GM19043 (cell line): ENCODE results near the gene RFT1.

Source experiments
- ATAC-seq: cut with Tn5 transposase; IDR thresholded peaks from one replicate; pipeline ENCODE4 v1.9.1; 2021; ENCODE audit warnings: low read depth; ENCODE audit not compliant: unreplicated experiment

RFT1 gene

GRCh38 chr3:53130179-53131061 lies at the start of gene RFT1:
Gene RFT1, minus strand, starts transcription at chr3:53130435. Its CDS starts 35 bp downstream, at chr3:53130400.
- ATAC-seq = peak; percentile 72

GRCh38 chr3:53179580-53179979 lies 49.3 kb upstream of the RFT1 start:
- ATAC-seq = no peak

GRCh38 chr3:53178246-53178645 lies 48.0 kb upstream of the RFT1 start:
- no peak for ATAC-seq

DNA sequence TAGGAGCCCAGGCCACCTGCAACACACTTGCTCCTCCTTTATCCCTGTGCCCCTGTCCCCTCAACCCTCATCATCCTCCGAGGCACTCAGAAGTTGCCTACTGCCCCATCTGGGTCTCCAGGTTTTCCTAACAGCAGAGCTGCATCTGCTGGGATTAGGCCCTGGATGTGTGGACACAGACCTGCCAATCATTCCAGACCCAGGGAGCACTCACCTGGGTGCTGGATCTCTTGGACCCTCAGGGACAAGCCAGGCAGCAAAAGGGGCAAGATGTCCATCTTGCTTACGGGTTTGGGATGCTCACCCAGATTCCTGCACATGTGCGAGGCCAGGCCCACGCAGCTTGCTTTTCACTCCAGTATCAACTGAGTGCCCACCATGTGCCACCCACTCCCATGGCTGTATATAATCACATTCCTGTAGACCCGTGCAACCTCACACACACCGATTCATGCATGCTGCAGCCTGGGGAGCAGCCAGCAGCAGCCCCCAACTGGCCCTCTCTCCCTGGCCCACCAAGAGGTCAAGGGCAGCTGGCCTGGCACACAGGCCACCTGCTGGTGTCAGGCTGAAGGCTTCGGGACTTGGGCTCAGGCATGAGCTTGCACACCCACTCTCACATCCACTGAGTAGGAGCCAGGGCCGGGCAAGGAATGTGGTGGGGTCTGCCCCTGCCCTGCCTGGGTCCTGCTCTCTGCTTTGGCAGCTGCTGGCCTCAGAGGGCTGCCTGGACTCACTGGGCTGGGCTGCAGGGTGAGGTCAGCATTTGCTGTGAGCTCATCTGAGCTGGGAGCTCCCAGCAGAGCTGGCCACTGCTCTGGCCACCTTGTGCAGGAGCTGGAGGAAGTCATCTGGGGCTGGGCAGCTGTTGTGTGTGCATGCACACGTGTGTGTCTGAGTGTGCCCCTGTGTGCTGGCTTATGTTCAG lies 45.6 kb upstream of the RFT1 start:
- ATAC-seq = no peak

- peak; percentile 54 for ATAC-seq
Observed at GRCh38 chr3:53174346-53175250, 44.4 kb upstream of the RFT1 start.

DNA sequence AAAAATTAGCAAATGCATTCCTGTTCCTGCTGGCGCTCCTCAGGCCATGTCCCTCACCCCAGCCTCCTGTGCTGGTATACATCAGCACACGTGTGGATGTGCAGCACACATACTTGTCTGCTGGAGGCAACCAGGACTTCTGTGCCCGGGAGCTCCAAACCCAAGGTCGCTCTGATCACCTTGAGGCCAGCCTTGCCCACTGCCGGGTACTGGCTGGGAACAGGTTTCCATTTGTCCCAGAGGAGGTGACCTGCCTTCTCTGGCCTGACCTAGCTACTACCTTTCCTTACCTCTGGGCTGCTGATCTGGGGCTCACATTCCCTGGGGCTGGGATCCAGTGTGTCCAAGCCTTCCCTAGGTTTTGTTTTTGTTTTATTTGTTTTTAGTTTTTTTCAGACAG lies 42.9 kb upstream of the RFT1 start:
- no peak for ATAC-seq

DNA sequence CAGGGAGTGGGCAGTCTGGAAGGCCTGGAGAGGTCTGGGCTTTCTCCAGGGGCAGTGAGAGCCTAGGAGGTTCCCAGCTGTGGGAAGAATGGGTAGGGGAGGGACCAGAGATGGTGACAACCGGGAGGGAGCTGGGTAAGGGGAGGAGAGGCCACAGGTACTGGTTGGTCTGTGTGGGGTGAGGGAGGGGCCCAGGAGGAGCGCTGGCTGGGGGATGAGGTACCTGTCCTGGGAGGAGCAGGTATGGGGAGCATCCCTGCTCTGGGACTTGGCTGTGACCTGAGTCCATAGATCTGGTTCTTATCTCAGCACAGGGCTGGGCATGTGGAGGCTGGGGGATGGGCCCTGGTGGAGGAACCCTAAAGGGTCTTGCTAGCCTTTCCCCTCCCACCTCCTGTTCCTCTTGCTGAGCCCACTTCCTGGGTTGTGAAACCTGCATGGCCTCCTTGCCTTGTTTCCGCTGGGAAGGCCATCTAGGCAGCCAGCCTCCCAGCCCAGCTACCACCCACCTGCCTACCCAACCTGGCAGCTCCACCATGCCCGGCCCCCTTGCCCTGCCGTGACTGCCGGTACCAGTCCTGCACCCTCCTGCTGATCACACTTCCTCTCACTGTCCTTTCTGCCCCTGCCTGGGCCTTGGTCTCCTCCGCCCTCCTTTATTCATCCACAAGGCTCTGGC lies 41.7 kb upstream of the RFT1 start:
- ATAC-seq = no peak

DNA sequence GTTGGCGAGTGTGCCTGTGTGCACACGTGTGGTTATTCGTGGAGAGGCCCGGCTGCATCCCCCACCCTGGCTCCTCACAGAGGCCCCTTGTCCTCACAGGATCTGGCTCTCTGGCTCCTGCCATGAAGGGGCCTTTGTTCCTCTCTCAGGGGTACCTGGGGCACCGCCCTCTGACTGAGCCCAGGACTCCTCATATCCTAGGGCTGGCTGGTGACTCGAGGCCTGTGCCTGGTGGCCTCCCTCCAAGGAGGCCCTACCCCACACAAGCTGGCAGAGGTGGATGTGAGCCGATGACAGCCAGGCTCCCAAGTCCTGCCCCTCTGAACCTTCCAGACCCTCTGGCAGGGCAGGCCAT lies 40.8 kb upstream of the RFT1 start:
- no peak for ATAC-seq

DNA sequence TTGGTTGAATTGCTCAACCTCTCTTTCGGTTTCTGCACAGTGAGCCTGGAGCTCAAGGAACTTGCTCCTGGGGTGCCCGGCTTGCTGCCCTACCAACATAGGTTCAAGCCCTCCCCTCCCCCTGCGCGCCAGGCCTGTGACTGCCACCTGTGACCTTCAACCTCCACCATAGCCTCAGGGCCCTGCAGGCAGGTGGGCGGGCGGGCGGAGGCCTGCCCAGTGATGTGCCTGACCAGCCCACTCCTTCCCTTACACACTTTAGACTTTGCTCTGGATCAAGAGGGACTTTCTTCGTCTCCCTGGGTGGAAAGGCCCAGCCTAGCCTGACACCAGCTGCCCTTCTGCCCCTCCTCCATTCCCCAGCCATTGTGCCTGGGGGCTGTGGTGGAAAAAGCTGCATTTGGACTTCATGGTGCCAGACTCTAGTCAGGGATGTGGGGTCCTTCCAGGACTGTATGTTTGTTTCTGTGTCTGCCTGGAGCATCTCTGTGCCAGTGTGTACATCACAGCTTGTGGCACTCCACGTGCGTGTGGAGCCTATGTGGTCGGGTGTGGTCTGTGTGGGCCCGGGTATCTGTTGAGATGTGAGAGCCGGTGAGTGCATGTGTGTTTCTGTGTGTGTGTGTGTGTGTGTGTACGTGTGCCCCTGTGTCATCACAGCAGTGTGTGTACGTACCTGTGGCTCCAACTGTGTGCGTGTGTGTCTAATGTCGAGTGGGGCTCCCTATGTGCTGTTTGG lies 40.3 kb upstream of the RFT1 start:
- ATAC-seq = peak; percentile 38

DNA sequence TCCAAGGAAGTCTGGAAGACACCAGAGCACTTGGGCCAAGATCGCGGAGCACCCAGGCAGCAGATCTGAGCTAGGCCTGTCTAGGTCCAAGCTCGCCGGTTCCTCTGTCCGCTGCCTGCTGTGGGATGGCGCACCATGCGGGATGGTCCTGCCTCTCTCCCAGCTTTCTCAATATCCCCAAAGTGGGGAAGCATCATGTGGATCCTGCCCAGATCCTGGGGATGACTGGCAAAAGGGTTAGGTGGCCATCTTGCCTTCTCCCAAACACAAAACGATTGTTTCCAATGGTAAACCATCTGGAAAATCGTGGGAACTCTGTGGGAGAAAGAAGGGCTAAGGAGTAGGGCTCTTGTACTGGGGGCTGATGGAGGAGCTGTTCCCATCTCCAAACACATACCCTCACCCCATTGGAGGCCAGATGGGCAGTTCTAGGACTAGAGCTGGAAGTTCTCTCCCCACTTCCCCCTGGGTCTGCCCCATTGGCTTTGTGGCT lies 39.6 kb upstream of the RFT1 start:
- no peak for ATAC-seq

GRCh38 chr3:53169045-53169831 lies 39.0 kb upstream of the RFT1 start:
- no peak for ATAC-seq

DNA sequence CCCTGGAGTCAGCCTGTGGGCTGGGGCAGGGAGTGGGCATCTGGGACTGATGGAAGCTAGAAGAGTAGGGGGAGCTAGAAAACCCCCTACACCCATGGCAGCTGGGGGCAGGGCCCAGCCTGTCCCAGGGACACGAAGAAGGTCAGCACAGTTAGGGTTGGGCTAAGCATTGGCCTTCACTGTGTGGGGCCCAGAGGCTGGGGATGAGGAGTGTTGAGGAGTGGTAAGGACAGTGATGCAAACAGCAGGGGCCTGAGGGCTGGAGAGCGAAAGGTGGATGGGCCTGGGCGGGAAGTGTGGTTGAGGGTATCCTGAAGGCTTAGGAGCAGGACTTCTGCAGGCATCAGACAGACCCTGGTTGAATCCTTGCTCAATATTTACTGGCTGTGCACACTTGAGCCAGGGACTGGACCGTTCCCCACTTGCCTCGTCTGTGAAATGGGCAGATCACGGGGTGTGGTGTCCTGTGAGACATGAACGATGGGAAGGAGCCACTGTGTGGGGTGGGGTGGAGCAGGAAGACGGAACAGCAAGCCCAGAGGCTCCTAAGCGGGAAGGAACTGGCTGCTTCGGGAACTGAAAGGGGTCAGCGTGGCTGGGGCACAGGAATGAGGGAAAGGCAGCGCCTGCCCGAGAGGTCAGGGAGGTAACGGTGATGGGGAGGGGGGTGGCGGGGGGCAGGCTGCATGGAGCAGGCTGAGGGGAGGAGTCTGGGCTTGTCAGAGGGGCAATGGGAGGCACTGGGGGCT lies 38.1 kb upstream of the RFT1 start:
- ATAC-seq = no peak

DNA sequence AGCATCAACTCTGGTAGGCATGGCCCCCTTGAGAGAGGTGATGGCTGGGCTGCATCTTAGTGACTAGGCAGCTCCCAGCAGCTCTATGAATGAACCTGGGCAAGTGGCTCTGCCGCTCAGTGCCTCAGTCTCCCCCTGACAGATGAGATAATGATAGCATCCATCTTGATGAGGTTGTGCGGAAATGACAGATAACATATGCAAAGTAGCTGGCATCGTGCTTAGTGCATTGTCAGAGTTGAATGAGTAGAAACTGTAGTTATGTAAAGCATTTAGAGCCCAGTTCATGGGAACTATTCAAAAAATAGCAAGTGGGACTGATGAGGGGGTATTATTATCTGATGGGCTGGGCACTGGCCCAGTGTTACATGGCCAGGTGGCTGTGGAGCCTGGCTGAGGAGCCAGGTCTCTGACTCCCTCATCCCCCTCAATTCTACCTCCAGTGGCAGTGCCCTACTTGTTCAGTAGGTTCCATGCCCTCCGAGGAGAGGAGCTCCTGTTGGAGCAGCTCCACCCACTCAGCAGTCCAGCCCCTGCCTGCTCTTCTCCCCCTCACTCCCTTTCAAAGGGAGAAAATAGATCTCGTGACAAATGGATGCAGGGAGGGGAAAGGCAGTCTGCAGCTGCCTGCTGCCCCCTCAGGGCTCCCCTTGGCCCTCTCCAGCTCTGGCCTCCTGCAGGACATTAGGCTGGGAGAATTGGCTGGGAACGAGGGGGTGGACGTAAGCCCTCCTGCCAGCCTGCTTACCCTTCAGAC lies 37.4 kb upstream of the RFT1 start:
- no peak for ATAC-seq

DNA sequence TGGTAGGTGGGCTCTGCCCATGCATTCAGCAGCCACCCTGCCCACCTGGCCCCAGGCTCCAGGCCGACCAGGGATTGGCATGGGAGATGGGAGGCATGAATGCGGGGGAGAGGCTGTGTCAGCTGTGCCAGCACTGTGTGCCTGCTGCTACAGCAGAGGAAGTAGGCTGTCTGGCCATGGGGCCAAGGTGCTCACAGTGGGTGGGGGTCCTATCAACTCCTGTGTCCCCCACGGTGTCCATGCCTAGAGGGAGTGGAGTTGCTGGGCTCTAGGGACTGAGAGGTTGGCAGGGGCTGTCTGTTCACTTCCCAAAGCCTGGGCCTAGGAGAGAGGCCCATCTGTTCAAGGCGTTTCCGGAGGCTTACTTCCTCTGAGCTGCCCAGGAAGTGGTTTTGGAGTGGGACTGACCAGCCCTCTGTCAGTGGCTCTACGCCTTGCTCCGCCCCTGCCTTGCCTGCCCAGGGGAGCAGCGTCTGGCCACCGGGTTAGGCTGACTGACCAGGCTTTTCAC lies 36.6 kb upstream of the RFT1 start:
- no peak for ATAC-seq

DNA sequence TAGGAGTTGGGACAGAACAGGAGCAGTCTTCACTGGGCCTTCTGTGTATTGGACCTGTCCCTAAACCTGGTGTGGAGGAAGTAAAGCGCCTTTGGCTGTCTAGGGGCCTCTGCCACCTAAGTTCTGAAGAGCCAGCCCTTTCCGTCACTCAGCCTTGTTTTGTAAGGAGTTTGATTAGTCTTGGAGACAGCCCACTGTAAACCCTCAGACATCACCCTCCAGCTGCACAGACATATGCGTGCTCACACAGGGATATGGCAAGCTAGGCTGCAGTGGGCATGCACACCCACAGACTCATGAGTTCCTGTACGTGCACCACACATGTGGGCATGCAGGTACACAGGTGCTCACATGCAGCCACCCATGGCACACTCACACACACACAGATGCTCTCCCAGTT lies 36.0 kb upstream of the RFT1 start:
- no peak for ATAC-seq

GRCh38 chr3:53164911-53165310 lies 34.7 kb upstream of the RFT1 start:
- no peak for ATAC-seq
